Fibroblast of skin of right quadriceps (primary cell): ENCODE results near the gene TIMM17A.
A peak's percentile ranks its signal among the peaks of the same experiment; 100 is the strongest.
"Not testable (repeated sequence)": the region's sequence is repeated elsewhere in the genome, so short reads cannot be mapped to it uniquely, and the experiment has no call there.

ENCODE experiments used
- DNase-seq: peaks from one replicate; pipeline ENCODE4 v3.0.0-alpha.2; 2013

TIMM17A gene

DNA sequence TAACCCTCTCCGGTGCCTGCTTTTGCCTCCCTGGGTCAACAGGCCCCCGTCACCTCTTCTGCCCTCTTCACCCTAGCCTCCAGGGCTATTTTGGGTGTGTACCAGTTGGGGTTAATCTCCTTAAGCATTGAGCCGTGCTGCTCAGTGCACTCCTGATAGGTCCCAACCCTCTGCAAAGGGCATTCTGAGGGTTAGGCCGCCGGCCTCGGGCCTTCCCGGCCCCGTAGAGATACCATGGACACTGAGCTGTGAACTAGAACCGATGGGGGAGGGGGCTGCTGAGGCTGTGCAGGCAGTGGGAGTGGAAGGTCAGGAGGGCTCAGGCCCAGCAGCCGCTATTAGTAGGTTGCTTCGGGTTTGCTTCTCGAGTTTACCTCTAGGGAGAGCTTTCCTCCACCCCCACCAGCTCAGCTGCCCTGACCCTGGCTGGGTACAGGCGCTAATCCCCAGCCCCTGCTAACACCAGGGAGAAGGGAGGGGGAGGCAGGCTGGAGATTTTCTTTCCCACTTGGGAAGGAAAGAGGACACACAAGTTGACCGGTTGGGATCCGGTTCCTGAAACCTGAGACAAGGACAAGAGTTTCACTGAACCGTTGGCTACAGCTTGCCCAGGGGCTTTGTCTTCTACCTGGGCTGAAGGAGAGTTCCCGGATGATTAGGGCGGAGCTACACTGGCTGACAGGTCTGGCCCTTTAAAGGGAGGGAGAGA is 13.7 kb upstream of the TIMM17A start:
- no peak for DNase-seq

GRCh38 chr1:201942129-201942495 is 13.2 kb upstream of the TIMM17A start:
- DNase-seq: no peak

- DNase-seq: no peak
These were observed 11.3 kb upstream of the TIMM17A start for GRCh38 chr1:201944002-201944401.

DNA sequence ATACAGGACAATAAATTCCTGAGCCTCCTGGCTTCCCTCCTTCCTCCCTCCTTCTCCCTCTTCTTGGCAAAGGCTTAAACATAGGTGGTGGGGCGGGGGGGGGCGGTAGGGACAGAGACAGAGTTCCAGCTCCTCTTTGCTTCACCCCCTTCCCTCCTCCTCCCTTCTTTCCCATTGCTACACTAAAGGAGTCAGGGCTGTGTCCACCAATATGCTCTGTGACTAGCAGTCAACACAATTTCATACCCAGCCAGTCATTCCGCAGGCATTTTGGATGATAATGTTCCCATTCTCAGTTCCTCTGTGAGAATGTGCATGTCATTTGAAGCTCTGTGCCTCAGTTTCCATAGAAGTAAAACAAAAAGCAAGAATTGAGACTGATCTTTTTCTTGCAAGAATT is 10.7 kb upstream of the TIMM17A start:
- DNase-seq: no peak

DNA sequence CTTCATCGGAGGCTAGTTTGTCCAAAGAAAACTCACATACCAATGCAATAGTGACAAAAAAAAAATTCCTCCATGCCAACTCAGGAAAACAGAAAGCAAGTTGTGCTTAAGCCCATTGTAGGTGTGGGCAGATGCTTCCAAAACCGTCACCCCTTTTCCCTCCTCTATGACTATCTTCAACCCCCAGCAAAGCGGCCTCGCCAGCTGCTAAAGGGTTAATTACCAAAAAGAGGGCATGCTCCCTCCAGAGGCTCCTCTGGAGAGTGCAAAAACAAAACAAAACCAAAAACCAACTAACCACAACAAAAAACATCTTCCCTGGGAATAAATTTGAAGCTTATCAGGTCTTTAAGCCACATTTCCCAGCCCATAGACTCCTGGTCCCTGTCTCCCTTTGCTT is 10.1 kb upstream of the TIMM17A start:
- no peak for DNase-seq

GRCh38 chr1:201945863-201946223 is 9.5 kb upstream of the TIMM17A start:
- DNase-seq: no peak

DNA sequence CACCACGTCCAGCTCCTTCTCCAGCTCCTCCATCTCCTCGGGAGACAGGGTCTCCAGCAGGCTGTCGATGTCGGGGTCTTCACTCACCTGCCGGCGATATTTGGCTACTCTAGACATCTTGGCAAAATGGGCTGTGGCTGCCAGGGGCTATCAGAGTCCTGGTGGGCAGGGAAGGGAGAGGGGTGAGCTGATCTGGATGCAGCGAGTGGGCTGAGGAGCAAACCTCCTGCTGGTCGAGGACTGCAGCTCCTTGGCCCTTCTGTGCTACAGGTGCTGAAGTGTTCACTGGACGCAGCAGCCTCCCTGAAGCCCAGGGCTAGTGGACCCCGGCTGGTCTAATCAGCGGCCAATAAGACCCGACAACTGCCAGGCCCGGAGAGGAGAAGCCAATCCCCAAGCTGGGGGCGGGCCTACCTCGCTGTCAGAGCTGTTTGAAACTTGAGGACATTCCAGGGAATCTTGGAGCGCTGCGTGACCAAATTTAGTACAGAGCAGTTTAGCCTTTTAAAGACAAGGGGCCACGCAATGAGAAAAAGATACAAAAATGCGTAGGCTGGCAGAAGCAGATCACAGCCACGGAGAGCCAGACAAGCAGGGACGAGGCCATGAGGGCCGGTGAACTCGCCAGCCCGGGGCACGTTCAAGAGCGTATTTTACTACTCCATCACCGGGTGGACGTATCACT is 8.9 kb upstream of the TIMM17A start, which contains the start of gene LMOD1:
LMOD1 (minus strand) TSS at position 325 of the 685 bp plus-strand sequence; CDS start at position 117, 208 bp downstream.
- DNase-seq: peak; percentile 96

- no peak for DNase-seq
These were observed 7.7 kb upstream of the TIMM17A start for GRCh38 chr1:201947697-201948008.

DNA sequence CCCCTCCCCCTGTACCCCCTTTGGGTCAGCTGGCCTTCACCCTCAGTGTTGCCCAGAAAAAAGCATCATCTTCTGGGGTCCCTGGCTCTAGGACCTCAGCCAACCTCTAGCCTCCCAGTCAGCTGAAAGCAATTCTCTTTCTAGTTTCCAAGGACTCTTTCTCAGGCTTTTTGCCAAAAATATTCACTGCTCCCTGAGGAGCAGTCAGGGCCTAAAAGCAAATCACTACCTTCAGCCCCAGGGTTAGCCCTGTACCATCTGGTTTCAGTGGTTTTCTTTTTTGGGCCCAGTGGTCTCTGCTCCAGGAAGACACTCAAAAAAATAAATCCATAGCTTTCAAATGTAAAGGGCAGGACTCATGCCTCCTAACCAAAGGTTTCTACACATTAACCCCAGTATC is 5.8 kb upstream of the TIMM17A start:
- peak; percentile 56 for DNase-seq

DNA sequence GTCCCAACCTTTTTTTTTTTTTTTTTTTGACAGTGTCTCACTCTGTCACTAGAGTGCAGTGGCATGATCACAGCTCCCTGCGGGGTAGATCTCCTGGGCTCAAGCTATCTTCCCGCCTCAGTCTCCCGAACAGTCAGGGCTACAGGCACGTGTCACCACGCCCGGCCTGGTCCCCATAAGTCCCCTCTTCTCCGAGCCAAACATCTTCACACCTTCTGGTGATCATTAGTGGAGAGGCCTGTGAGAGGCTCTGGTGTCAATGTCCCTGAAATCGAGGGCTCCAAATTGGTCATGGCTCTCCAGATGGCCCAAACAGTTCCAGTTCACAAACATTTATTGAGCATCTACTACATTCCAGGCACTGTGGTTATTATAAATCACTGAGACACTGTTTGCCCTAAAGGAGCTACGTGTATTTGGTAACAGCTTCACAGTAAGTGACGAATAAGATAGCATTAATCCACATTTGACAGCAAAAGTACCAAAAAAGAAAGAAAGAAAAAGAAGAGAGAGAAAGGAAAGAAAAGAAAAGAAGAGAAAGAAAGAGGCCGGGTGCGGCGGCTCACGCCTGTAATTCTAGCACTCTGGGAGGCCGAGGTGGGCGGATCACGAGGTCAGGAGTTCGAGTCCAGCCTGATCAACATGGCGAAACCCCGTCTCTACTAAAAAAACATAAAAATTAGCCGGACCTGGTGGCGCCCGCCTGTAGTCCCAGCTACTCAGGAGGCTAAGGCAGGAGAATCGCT is 867 bp upstream of the TIMM17A start:
- no peak for DNase-seq

GRCh38 chr1:201955729-201956143 is 433 bp downstream of the TIMM17A start:
- no peak for DNase-seq

GRCh38 chr1:201958348-201958747 is 3.0 kb downstream of the TIMM17A start:
- no peak for DNase-seq

DNA sequence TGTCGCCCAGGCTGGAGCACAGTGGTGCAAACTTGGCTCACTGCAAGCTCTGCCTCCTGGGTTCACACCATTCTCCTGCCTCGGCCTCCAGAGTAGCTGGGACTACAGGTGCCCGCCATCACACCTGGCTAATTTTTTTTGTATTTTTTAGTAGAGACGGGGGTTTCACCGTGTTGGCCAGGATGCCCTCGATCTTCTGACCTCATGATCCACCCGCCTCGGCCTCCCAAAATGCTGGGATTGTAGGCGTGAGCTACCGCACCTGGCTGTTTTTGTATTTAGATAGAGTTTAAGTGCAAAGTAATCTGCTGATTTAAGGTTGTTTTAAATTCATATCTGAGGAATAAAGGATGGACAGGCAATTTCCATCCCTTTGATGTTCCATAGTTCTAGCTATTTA is 7.1 kb downstream of the TIMM17A start:
- DNase-seq: not testable (repeated sequence)

- DNase-seq: peak; percentile 75
These were observed 9.0 kb downstream of the TIMM17A start for GRCh38 chr1:201964261-201964660.

DNA sequence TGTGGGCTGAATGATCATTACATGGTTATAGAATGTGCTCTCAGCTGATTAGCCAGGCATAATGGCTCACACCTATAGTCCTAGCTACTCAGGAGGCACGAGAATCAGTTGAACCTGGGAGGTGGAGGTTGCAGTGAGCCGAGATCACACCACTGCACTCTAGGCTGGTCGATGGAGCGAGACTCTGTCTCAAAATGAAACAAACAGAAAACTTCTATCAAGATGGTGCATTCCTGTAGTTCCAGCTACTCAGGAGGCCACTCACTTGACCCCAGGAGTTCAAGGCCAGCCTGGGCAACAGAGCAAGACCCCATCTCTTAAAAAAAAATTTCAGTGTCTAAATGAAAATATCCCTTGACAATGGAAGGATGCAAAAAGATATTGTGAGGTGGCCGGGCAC is 10.9 kb downstream of the TIMM17A start:
- DNase-seq: no peak

- no peak for DNase-seq
These were observed 13.1 kb downstream of the TIMM17A start for GRCh38 chr1:201968202-201968925.

DNA sequence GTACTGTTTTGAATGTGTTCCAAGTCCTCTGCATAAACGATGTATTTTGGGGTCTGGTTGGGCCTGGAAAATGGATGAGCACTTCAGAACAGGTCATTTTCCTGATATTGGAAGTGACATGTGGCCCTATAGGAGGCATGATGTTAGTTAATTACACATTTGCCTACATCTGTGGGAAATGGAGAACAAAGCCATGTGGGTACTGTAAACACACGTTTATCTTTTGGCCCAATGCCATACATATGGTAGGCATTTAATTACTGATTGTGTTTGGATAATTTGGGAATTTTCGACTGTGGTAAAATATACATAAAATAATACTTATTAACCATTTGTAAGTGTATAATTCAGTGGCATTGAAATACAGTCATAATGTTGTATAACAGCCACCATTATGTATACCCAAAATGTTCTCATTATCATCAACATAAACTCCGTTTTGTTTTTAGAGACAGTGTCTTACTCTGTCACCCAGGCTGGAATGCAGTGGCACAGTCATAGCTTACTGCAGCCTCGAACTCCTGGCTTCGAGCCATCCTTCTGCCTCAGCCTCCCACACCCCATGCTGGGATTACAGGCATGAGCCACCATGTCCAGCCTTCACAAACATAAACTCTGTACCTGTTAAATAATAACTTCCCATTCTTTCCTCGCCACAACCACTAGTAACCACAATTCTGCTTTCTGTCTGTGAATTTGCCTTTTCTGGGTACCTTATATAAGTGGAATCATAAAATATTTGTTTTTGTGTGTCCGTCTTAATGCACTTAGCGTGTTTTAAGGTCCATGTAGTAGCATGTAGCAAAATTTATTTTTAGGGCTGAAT is 15.2 kb downstream of the TIMM17A start:
- peak; percentile 37 for DNase-seq

- DNase-seq: no peak
These were observed 26.8 kb downstream of the TIMM17A start for GRCh38 chr1:201982082-201982622.

- DNase-seq: peak; percentile 60
These were observed 27.5 kb downstream of the TIMM17A start, which contains the start of gene RNPEP for GRCh38 chr1:201982623-201983379. Gene RNPEP (plus strand): TSS chr1:201982648. CDS start chr1:201982667, 19 bp downstream.

DNA sequence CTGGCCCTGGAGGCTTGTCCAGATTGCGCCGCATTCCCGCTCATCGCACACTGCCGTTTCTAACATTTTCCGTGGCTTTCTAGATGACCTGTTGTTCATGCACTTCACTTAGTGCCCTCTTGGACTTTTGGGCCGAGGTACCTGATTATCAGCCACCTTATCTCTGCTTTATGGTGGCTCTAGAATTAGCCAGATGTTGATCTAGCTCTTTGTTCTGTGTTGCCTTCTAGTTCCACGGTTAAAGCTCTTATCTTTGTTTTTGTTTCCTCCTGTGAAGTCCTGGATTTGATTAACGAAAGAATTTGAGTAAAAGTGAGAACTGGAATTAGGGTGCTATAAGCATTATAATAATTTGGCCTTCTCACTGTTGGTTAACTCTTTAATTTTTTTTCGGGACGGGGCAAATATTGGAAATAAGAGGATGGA is 28.1 kb downstream of the TIMM17A start:
- no peak for DNase-seq

GRCh38 chr1:201984446-201984845 is 29.1 kb downstream of the TIMM17A start:
- no peak for DNase-seq
